H1 (cell line): ENCODE measurements around the gene COL27A1.

Experiments used
- CHD1 ChIP-seq: IDR thresholded peaks from 2 replicates; pipeline ENCODE4 v1.6.1; 2012; ENCODE audit warnings: low read depth, low read length, improper control_type of control experiment
- CTCF ChIP-seq, 3 experiments: IDR thresholded peaks; 1 replicate in 2 of 3; 2 replicates in 1 of 3; pipeline versions ENCODE4 v1.5.1 to v1.6.1; 2011; ENCODE audit warnings: low read length in 3 of 3, mild to moderate bottlenecking in 3 of 3, inconsistent platforms in 2 of 3, low read depth in 1 of 3, moderate library complexity in 1 of 3; ENCODE audit not compliant: insufficient read depth in 1 of 3; ENCODE audit errors: control extremely low read depth in 1 of 3
- GABPA ChIP-seq: IDR thresholded peaks from 2 replicates; pipeline ENCODE4 v1.6.1; 2011; ENCODE audit warnings: mild to moderate bottlenecking, low read length, moderate library complexity, borderline replicate concordance; ENCODE audit not compliant: insufficient read depth
- MAX ChIP-seq: IDR thresholded peaks from 2 replicates; pipeline ENCODE4 v1.6.1; 2012; ENCODE audit warnings: inconsistent platforms
- POLR2AphosphoS5 ChIP-seq: IDR thresholded peaks from 2 replicates; pipeline ENCODE4 v1.6.1; 2011; ENCODE audit warnings: low read depth, low read length
- RAD21 ChIP-seq, 2 experiments: IDR thresholded peaks in 1 of 2; conservative IDR thresholded peaks in 1 of 2; 2 replicates each; pipeline ENCODE4 v1.6.1; 2011; ENCODE audit warnings: low read depth in 2 of 2, low read length in 2 of 2, improper control_type of control experiment in 1 of 2, inconsistent platforms in 1 of 2, mild to moderate bottlenecking in 1 of 2, moderate library complexity in 1 of 2
- YY1 ChIP-seq: IDR thresholded peaks from 2 replicates; pipeline ENCODE4 v1.6.1; 2011; ENCODE audit warnings: low read depth, mild to moderate bottlenecking, low read length

GRCh38 chr9:114110180-114110579, 45.2 kb upstream of the COL27A1 start:
- TF ChIP-seq CTCF (IDR thresholded peaks at IDR 0.05; ENCODE audit: control extremely low read depth in 1 of 3, insufficient read depth in 1 of 3, low read depth in 1 of 3, low read length in 3 of 3) (no peak), POLR2AphosphoS5 (no peak), MAX (no peak), GABPA (no peak), CHD1 (no peak), YY1 (no peak), RAD21 (IDR thresholded peaks at IDR 0.05 in 1 of 2, conservative IDR thresholded peaks at IDR 0.05 in 1 of 2; ENCODE audit: low read depth in 2 of 2, low read length in 2 of 2) (no peak)
